DND-41 (cell line): Measurements from ENCODE around the gene DNASE2.
"Not testable (repeated sequence)": the region's sequence is repeated elsewhere in the genome, so short reads cannot be mapped to it uniquely, and the experiment has no call there.

Experiments used
- ATAC-seq: fragments of 200-7000 bp; cut with Tn5 transposase; 3 replicates; pipeline ENCODE4 v1.9.1; 2021; ENCODE audit warnings: low read depth; ENCODE audit not compliant: insufficient read depth
- DNase-seq: peaks from one replicate; pipeline ENCODE4 v3.0.0-alpha.2; 2020
- H2AFZ ChIP-seq: 2 replicates; pipeline ENCODE4 v1.6.0; 2012; ENCODE audit warnings: low read depth, low read length
- H3K27ac ChIP-seq: 2 replicates; pipeline ENCODE4 v1.5.1; 2012; ENCODE audit warnings: low read length, inconsistent platforms
- H3K27me3 ChIP-seq: fragments of 200-600 bp; sonication (generic); 2 replicates; pipeline ENCODE4 v1.6.0; 2012; ENCODE audit warnings: low read length, mild to moderate bottlenecking, inconsistent platforms; ENCODE audit not compliant: insufficient read depth, poor library complexity
- H3K36me3 ChIP-seq: 2 replicates; pipeline ENCODE4 v1.5.1; 2012; ENCODE audit warnings: low read length, inconsistent platforms; ENCODE audit not compliant: insufficient read depth
- H3K4me1 ChIP-seq: 2 replicates; pipeline ENCODE4 v1.5.1; 2012; ENCODE audit warnings: mild to moderate bottlenecking, low read length; ENCODE audit not compliant: insufficient read depth
- H3K4me2 ChIP-seq: 2 replicates; pipeline ENCODE4 v1.6.0; 2012; ENCODE audit warnings: mild to moderate bottlenecking, moderate library complexity, low read length, inconsistent platforms; ENCODE audit not compliant: insufficient read depth
- H3K4me3 ChIP-seq, 2 experiments: fragments of 200-600 bp in 1 of 2; shearing (Covaris generic) in 1 of 2; 2 replicates each; pipeline ENCODE4 v1.5.1; 2012 to 2016; ENCODE audit warnings: inconsistent platforms in 2 of 2, low read length in 2 of 2, mild to moderate bottlenecking in 2 of 2, low read depth in 1 of 2, moderate library complexity in 1 of 2
- H3K79me2 ChIP-seq: 2 replicates; pipeline ENCODE4 v1.6.0; 2012; ENCODE audit warnings: low read length, inconsistent platforms; ENCODE audit not compliant: insufficient read depth
- H3K9ac ChIP-seq: 2 replicates; pipeline ENCODE4 v1.6.0; 2012; ENCODE audit warnings: low read depth, mild to moderate bottlenecking, inconsistent platforms, low read length, moderate library complexity
- H3K9me3 ChIP-seq: 2 replicates; pipeline ENCODE4 v1.5.1; 2012; ENCODE audit warnings: low read length, moderate library complexity, mild to moderate bottlenecking, inconsistent platforms; ENCODE audit not compliant: insufficient read depth, severe bottlenecking
- H4K20me1 ChIP-seq: 2 replicates; pipeline ENCODE4 v1.6.0; 2012; ENCODE audit warnings: low read length; ENCODE audit not compliant: insufficient read depth
- CTCF ChIP-seq: IDR thresholded peaks from 2 replicates; pipeline ENCODE4 v1.5.1; 2012; ENCODE audit warnings: borderline replicate concordance, low read length, moderate library complexity, mild to moderate bottlenecking; ENCODE audit not compliant: poor library complexity, severe bottlenecking; ENCODE audit errors: extremely low read depth
- EZH2 ChIP-seq: IDR thresholded peaks from 3 replicates; pipeline ENCODE4 v1.6.1; 2012; ENCODE audit warnings: borderline replicate concordance, low read depth, mild to moderate bottlenecking, moderate library complexity, low read length, inconsistent platforms; ENCODE audit not compliant: severe bottlenecking

DNASE2 gene

GRCh38 chr19:12891553-12892021 lies 10.3 kb upstream of the DNASE2 start:
- H4K20me1 ChIP-seq: peaks cover 16% of the 10 kb centered on the region
- H3K27ac ChIP-seq: peak overlapping the region; percentile 69
- peaks cover 38% of the 10 kb centered on the region for H3K36me3 ChIP-seq
- peak overlapping the region; percentile 70 to 97; a peak in 3 of 4 replicates for H3K4me3 ChIP-seq
- TF ChIP-seq CTCF (no peak), EZH2 (no peak)
- no peak for ATAC-seq
- peak overlapping the region; percentile 86; the same call in 1 of the 2 replicates for H2AFZ ChIP-seq
- peaks cover 30% of the 10 kb centered on the region for H3K79me2 ChIP-seq
- H3K4me2 ChIP-seq: peak overlapping the region; percentile 99
- peak overlapping the region; percentile 62 for H3K9ac ChIP-seq
- DNase-seq: no peak
- H3K9me3 ChIP-seq: no peaks in the 10 kb centered on the region
- no peaks in the 10 kb centered on the region for H3K27me3 ChIP-seq
- H3K4me1 ChIP-seq: peaks cover 32% of the 10 kb centered on the region

- TF ChIP-seq EZH2: no peak
- TF ChIP-seq CTCF: peak; percentile 23
- ATAC-seq: peak; percentile 95
- H3K27ac ChIP-seq: peak within 1 kb of the TSS; percentile 78
- H3K9ac ChIP-seq: peak within 1 kb of the TSS; percentile 63
- H3K4me3 ChIP-seq: peak within 1 kb of the TSS; percentile 70 to 97; a peak in 3 of 4 replicates
- DNase-seq: peak; percentile 99
- H3K4me2 ChIP-seq: peak within 1 kb of the TSS; percentile 99
- peaks cover 32% of the 10 kb centered on the region for H3K36me3 ChIP-seq
- peaks cover 32% of the 10 kb centered on the region for H3K4me1 ChIP-seq
- no peaks in the 10 kb centered on the region for H3K9me3 ChIP-seq
- H3K27me3 ChIP-seq: no peaks in the 10 kb centered on the region
- H3K79me2 ChIP-seq: peaks cover 30% of the 10 kb centered on the region
- H2AFZ ChIP-seq: peak within 1 kb of the TSS; percentile 86
- H4K20me1 ChIP-seq: peaks cover 16% of the 10 kb centered on the region
Measured at GRCh38 chr19:12890787-12891552, 9.7 kb upstream of the DNASE2 start, which contains the start of gene GCDH. GCDH (plus strand) TSS chr19:12891160; CDS start chr19:12891305, 145 bp downstream.

GRCh38 chr19:12890299-12890786 lies 9.1 kb upstream of the DNASE2 start:
- ATAC-seq, H3K27me3 ChIP-seq, H3K9me3 ChIP-seq, DNase-seq: not testable (repeated sequence)
- peak overlapping the region; percentile 76 for H2AFZ ChIP-seq
- peaks cover 16% of the 10 kb centered on the region for H4K20me1 ChIP-seq
- H3K79me2 ChIP-seq: peaks cover 30% of the 10 kb centered on the region
- peaks cover 32% of the 10 kb centered on the region for H3K4me1 ChIP-seq
- H3K9ac ChIP-seq: peak overlapping the region; percentile 63
- H3K4me2 ChIP-seq: peak overlapping the region; percentile 99
- peak overlapping the region; percentile 78 for H3K27ac ChIP-seq
- peaks cover 28% of the 10 kb centered on the region for H3K36me3 ChIP-seq
- H3K4me3 ChIP-seq: peak overlapping the region; percentile 22 to 97; a peak in 3 of 4 replicates

GRCh38 chr19:12888006-12888603 lies 6.9 kb upstream of the DNASE2 start:
- H3K4me3 ChIP-seq: no peak overlapping the region
- peaks cover 29% of the 10 kb centered on the region for H3K4me1 ChIP-seq
- H3K79me2 ChIP-seq: peaks cover 23% of the 10 kb centered on the region
- H2AFZ ChIP-seq: no peak overlapping the region
- no peak overlapping the region for H3K9ac ChIP-seq
- ATAC-seq (no peak), DNase-seq (no peak)
- H3K27ac ChIP-seq: no peak overlapping the region
- H4K20me1 ChIP-seq: peaks cover 12% of the 10 kb centered on the region
- no peaks in the 10 kb centered on the region for H3K27me3 ChIP-seq
- H3K9me3 ChIP-seq: peaks cover 5% of the 10 kb centered on the region
- H3K36me3 ChIP-seq: peaks cover 8% of the 10 kb centered on the region
- no peak overlapping the region for H3K4me2 ChIP-seq
- TF ChIP-seq CTCF (no peak), EZH2 (no peak)
